Psoas muscle (tissue), 8 donors: ENCODE measurements around the gene FAM98C. TPM values are rescaled to one million over a fixed set of nuclear protein-coding genes. Genes with fewer than 3 reads are reported as not detected.

Experiments used
- ATAC-seq, 4 donors: fragments of 200-7000 bp; cut with Tn5 transposase; one replicate each; pipeline ENCODE4 v1.9.1; 2020; ENCODE audit warnings: moderate library complexity in 3 of 4, mild to moderate bottlenecking in 2 of 4
- DNase-seq, 2 donors: peaks; one replicate each; pipeline ENCODE4 v3.0.0-alpha.2; 2020
- H3K27ac ChIP-seq: fragments of 200-600 bp; one replicate; pipeline ENCODE4 v1.8.0; 2022
- H3K27me3 ChIP-seq, 3 donors: fragments of 200-600 bp in 1 of 3; one replicate each; pipeline versions ENCODE4 v1.6.1 to v1.8.0; 2013 to 2022; ENCODE audit warnings: low read length in 2 of 3, mild to moderate bottlenecking in 2 of 3, moderate library complexity in 1 of 3; ENCODE audit not compliant: insufficient read depth in 3 of 3
- H3K36me3 ChIP-seq, 2 donors: fragments of 200-600 bp in 1 of 2; one replicate each; pipeline versions ENCODE4 v1.6.1 to v1.8.0; 2013 to 2022; ENCODE audit warnings: low read depth in 1 of 2, mild to moderate bottlenecking in 1 of 2, moderate library complexity in 1 of 2; ENCODE audit not compliant: insufficient read depth in 1 of 2
- H3K4me1 ChIP-seq: fragments of 200-600 bp; one replicate; pipeline ENCODE4 v1.8.0; 2022
- H3K4me3 ChIP-seq: fragments of 200-600 bp; one replicate; pipeline ENCODE4 v1.8.0; 2022; ENCODE audit warnings: mild to moderate bottlenecking
- H3K9me3 ChIP-seq: fragments of 200-600 bp; one replicate; pipeline ENCODE4 v1.8.0; 2022
- WGBS, 3 donors: extraction: QIAGEN DNeasy Blood & Tissue Kit; methylation state at CpG; one replicate each; pipeline versions ENCODE4 v1.1.6 to v1.1.7; 2013; 5-methylcytosine and 5-hydroxymethylcytosine counted together
- intact Hi-C, 2 donors: fragments of 100-400 bp; cut with DNase I; formaldehyde crosslinking; loops; one replicate each; pipeline versions ENCODE4 v1.11.0 to v1.14.2; 2022
- polyA plus RNA-seq, 3 donors: library from polyadenylated mRNA; stranded (reverse); fragments of 200-250 nt; gene quantifications; one replicate each; pipeline ENCODE4 v1.2.3, GENCODE V29; 2013
- total RNA-seq, 4 donors: library from RNA; stranded (reverse); fragmentation: NEBNext Ultra II Directional in 2 of 4; extraction: Animal tissue kit (Norgen Biotek cat#: 25700) in 2 of 4; gene quantifications; one replicate each; pipeline versions ENCODE4 v1.2.1 to v1.2.4, GENCODE V29; 2021 to 2023
- TF ChIP-seq, protein P1 (sequence below): fragments of 200-600 bp; IDR thresholded peaks from one replicate; pipeline ENCODE4 v1.8.0; 2022; ENCODE audit warnings: antibody characterized with exemption
- donor health status: healthy with polysubstance abuse.
- donor health status: DM: no; HTN: no; CAD: no; lungs with moderate emphysema.
- donor health status: Bipolar disorder and iron deficiency.
- donor health status: healthy.
- donor health status: DM: yes; HTN: yes; CAD: no.
- donor health status: DM: no; HTN: no; CAD: no.
- donor health status: DM: no; HTN: no; CAD: no.
- donor health status: DM: yes; HTN: yes; CAD: no.

Gene FAM98C
- total and polyA plus RNA-seq, 7 donors, result 1.1 to 6.6 (median 1.5) TPM

DNA sequence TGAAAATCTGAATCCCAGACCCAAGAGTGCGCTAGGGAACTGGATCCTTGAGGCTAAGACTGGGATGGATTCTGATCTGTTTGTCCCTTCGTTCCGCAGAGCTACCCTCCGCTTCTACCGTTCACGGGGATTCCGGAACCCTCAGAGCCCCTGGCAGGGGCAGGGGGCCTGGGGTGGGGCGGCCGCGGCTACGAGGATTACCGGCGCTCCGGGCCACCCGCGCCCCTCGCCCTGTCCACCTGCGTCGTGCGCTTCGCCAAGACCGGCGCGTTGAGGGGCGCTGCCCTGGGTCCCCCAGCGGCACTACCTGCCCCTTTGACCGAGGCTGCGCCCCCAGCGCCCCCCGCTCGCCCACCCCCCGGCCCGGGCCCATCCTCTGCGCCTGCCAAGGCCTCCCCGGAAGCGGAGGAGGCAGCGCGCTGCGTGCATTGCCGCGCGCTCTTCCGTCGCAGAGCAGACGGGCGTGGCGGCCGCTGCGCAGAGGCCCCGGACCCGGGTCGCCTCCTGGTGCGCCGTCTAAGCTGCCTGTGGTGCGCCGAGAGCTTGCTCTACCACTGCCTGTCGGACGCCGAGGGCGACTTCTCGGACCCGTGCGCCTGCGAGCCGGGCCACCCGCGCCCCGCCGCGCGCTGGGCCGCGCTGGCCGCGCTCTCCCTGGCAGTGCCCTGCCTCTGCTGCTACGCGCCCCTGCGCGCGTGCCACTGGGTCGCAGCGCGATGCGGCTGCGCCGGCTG, 7.3 kb upstream of the FAM98C start:
- Histone ChIP-seq H3K27ac (no peak overlapping the region), H3K9me3 (no peaks in the 10 kb centered on the region), H3K4me3 (no peak overlapping the region), H3K27me3 (peaks cover 0 to 57% (median 21%) of the 10 kb centered on the region in 3 donors), H3K36me3 (no peaks in the 10 kb centered on the region), H3K4me1 (no peaks in the 10 kb centered on the region)
- ATAC-seq (no peak), DNase-seq (no peak)
- WGBS, 3 donors, result 5 to 17% (median 14%) methylated on average over 57 to 86 of the region's 86 CpGs
- intact Hi-C loops, result no loop called here
- TF ChIP-seq, protein P1, sequence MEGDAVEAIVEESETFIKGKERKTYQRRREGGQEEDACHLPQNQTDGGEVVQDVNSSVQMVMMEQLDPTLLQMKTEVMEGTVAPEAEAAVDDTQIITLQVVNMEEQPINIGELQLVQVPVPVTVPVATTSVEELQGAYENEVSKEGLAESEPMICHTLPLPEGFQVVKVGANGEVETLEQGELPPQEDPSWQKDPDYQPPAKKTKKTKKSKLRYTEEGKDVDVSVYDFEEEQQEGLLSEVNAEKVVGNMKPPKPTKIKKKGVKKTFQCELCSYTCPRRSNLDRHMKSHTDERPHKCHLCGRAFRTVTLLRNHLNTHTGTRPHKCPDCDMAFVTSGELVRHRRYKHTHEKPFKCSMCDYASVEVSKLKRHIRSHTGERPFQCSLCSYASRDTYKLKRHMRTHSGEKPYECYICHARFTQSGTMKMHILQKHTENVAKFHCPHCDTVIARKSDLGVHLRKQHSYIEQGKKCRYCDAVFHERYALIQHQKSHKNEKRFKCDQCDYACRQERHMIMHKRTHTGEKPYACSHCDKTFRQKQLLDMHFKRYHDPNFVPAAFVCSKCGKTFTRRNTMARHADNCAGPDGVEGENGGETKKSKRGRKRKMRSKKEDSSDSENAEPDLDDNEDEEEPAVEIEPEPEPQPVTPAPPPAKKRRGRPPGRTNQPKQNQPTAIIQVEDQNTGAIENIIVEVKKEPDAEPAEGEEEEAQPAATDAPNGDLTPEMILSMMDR, result no peak

DNA sequence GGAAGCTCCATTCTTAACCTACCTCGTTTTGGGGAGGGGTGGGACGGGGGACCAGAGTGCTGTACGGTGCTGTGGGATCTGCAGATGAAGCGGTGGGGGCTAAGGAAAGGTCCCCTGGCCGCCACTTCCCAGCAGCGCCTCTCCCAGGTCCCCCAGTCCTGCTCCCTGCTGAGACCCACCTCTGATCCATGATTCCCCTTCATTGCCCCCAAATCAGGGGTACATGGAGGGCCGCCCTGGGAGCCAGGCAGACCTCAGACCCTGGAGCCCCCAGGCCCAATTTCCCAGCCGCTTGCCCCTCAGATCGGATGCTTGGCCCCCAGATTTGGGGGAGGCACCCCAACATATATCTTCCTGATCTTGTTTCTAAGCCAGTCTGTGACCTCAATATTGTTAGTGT, 3.8 kb upstream of the FAM98C start:
- no peaks in the 10 kb centered on the region for H3K4me1 ChIP-seq
- ATAC-seq (no peak), DNase-seq (no peak)
- TF ChIP-seq, protein P1, result no peak
- WGBS, 3 donors, result 44 to 58% (median 53%) methylated on average over 9 of the region's 9 CpGs
- H3K4me3 ChIP-seq, result no peak overlapping the region
- H3K9me3 ChIP-seq, result no peaks in the 10 kb centered on the region
- peaks cover 0 to 55% (median 21%) of the 10 kb centered on the region in 3 donors for H3K27me3 ChIP-seq
- H3K27ac ChIP-seq, result no peak overlapping the region
- intact Hi-C loops, result no loop called here
- H3K36me3 ChIP-seq, result no peaks in the 10 kb centered on the region

DNA sequence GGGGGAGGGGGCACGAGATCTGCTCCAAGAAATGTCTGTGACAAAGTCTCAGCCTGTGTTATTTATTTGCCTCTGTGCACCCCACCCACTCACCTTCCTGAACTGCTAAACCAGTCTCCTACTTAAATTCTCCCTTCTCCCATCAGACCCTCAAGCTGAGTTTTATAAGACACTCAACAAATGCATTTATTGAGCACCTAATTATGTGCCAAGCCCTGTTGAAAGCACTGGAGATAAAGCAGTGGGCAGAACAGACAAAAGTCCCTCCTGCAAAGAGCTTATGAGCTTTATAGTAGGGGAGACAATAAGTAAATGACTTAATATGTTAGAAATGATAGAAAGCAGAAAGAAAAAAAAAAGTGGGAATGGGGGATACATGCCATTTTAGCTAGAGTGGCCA, 3.4 kb upstream of the FAM98C start:
- H3K27ac ChIP-seq, result no peak overlapping the region
- peaks cover 0 to 51% (median 21%) of the 10 kb centered on the region in 3 donors for H3K27me3 ChIP-seq
- intact Hi-C loops, result no loop called here
- H3K4me3 ChIP-seq, result no peak overlapping the region
- DNase-seq (no peak), ATAC-seq (no peak)
- no peaks in the 10 kb centered on the region for H3K9me3 ChIP-seq
- WGBS, 3 donors, result 40 to 67% (median 46%) methylated on average over 1 of the region's 1 CpG
- TF ChIP-seq, protein P1, result no peak
- H3K4me1 ChIP-seq, result no peaks in the 10 kb centered on the region
- no peaks in the 10 kb centered on the region for H3K36me3 ChIP-seq

DNA sequence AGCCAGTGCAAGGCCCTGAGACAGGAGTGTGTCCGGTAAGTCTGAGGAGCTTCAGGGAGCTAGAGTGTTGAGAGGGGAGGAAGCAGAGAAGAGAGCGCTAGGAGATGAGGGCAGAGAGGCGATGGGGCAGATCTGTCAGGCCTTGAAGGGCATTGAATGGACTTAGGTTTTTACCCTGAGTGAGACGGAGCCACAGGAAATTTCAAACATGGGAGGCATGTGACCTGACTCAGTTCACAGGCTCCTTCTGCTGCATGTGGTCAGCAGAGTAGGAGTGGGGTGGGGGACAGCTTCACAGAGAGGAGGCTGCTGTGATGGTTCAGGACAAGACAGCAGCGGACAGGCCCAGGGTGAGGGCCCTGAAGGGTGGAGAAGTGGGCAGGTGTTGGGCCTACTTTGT, 2.5 kb upstream of the FAM98C start:
- no peaks in the 10 kb centered on the region for H3K4me1 ChIP-seq
- H3K4me3 ChIP-seq, result no peak overlapping the region
- intact Hi-C loops, result loop anchor here in 1 of 2 donors (5.0 kb wide), 1 partner anchor 237 kb away; no protein-coding TSS in a partner anchor
- ATAC-seq, result no peak
- WGBS, 3 donors, result 81 to 83% (median 82%) methylated on average over 5 of the region's 5 CpGs
- TF ChIP-seq, protein P1, result no peak
- no peak for DNase-seq
- no peaks in the 10 kb centered on the region for H3K9me3 ChIP-seq
- H3K36me3 ChIP-seq, result no peaks in the 10 kb centered on the region
- H3K27ac ChIP-seq, result no peak overlapping the region
- H3K27me3 ChIP-seq, result peaks cover 0 to 43% (median 18%) of the 10 kb centered on the region in 3 donors
